NCI-H1417 treated with DMSO at 0.1 percent for 48 hours (cell line): Measurements from ENCODE around the gene RBM6.

Experiments used
- DNase-seq: peaks from one replicate; lab custom pipeline; 2025; lab: John Stamatoyannopoulos, UW

The RBM6 gene

DNA sequence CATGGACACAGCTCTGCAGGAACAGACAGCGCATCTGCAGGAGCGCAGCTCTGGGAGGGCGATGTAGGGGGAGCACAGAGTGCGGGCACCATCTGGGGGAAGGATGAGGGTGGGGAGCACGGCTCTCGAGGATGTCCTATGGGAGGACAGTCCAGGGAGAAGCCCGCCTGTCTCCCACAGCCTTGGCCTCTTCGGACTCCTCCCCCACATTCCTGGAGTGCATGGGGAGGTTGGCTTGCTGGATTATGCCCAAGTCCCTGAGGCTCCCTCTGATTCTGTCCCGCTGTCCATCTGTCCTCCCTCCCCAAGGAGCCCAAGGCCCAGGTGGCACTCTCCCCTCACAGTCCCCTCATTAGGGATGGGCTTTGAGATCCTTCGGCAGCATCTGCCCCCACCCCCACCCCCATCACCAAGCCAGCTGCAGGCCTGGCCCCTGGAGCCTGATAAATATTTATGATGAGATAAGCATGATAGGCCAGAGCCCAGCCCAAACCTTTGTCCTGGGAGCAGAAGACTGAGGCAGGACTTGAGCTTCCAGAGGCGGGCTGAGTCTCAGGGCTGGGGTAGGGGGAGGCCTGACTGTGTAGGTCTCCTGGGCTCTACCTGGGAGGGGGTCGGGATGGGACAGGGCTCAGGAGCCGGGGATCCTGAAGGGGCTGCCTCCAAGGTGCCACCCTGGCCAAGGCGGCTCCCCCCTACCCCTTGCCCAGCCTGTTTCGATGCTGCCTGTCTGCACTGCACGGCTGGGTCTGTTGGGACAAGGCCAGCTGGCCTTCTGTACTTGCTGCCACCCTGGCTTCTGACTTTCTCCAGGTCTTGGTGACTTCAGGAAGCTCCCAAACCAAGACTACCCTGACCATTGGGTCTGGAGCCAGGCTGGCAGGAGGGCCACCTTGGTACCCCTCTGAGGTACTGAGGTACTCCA lies 186.6 kb downstream of the RBM6 start:
- no peak for DNase-seq
